Measurements from ENCODE around the gene UNCX.

DNA sequence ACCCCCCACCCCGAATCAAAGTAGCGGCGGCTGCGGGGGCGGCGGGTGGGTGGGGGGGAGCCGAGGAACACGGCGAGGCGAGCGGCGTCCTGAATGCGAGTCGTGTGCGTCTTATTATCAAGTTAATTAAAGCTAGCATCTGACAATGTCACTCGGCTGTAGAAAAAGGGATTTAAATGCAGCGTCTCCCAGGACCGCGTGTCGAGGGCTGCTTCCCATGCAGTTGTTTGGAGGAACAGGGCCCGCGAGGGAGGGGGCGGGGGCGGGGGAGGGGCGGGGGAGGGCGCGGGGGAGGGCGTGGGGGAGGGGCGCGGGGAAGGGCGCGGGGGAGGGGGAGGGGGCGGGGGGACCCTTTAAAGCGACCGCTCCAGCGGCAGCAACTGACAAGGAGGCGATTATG lies 2.7 kb upstream of the UNCX start:
- TF ChIP-seq, protein P1, sequence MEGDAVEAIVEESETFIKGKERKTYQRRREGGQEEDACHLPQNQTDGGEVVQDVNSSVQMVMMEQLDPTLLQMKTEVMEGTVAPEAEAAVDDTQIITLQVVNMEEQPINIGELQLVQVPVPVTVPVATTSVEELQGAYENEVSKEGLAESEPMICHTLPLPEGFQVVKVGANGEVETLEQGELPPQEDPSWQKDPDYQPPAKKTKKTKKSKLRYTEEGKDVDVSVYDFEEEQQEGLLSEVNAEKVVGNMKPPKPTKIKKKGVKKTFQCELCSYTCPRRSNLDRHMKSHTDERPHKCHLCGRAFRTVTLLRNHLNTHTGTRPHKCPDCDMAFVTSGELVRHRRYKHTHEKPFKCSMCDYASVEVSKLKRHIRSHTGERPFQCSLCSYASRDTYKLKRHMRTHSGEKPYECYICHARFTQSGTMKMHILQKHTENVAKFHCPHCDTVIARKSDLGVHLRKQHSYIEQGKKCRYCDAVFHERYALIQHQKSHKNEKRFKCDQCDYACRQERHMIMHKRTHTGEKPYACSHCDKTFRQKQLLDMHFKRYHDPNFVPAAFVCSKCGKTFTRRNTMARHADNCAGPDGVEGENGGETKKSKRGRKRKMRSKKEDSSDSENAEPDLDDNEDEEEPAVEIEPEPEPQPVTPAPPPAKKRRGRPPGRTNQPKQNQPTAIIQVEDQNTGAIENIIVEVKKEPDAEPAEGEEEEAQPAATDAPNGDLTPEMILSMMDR (IDR thresholded peaks at IDR 0.05; ENCODE audit: insufficient read depth, low read length, poor library complexity, severe bottlenecking), result no peak
- TF ChIP-seq EZH2phosphoT487 (conservative IDR thresholded peaks at IDR 0.05; ENCODE audit: low read length), result no peak
